ENCODE measurements around the gene LRRC75A. TPM values are rescaled to one million over a fixed set of nuclear protein-coding genes. Genes with fewer than 3 reads are reported as not detected.

LRRC75A gene
- total RNA-seq (2021; ENCODE audit: unreplicated experiment) (1.2 TPM), Bru-seq, nascent RNA (percentile 31 among the genes with signal in this experiment), BruChase-seq, experiment 1, labeled RNA remaining after a 2-hour chase (percentile 30 among the genes with signal in this experiment), BruChase-seq, experiment 2, labeled RNA remaining after a 6-hour chase (percentile 28 among the genes with signal in this experiment)
- polyA plus RNA-seq (2012; ENCODE audit: insufficient read length), result 1.3 TPM
- long read RNA-seq, partial matches to known transcripts, result 0 of 22 reads
- long read RNA-seq, other reads (novel, unspliced or antisense), result 21 of 22 reads

- peaks cover 4% of the 10 kb centered on the region; the same call in 1 of the 2 replicates for H3K4me1 ChIP-seq (ENCODE audit: control insufficient read depth, insufficient read depth, low read length)
- no peaks in the 10 kb centered on the region for H3K27me3 ChIP-seq (ENCODE audit: control insufficient read depth, insufficient read depth, low read length)
- no TSS peak for BruUV-seq (replicated peaks)
- in situ Hi-C loops (cut with HindIII; ENCODE audit: low pct_unique_long_range_greater_than_20kb, low sequenced_read_pairs), result no loop called here
- ATAC-seq (peak; percentile 92), DNase-seq (ENCODE audit: low read depth, low spot score) (no peak)
- no peaks in the 10 kb centered on the region for H3K9me3 ChIP-seq (ENCODE audit: control insufficient read depth, insufficient read depth, low read depth, low read length)
- no peaks in the 10 kb centered on the region; the same call in 1 of the 2 replicates for H3K36me3 ChIP-seq (ENCODE audit: control insufficient read depth, insufficient read depth, low read length)
- ChIA-PET CTCF (no interaction called here), POLR2A (no interaction called here)
- TF ChIP-seq POLR2AphosphoS5 (IDR thresholded peaks at IDR 0.05; ENCODE audit: low read depth, low read length) (no peak), CTCF (IDR thresholded peaks at IDR 0.05) (no peak), SIN3A (IDR thresholded peaks at IDR 0.05; ENCODE audit: borderline replicate concordance, insufficient read depth, low read depth, low read length) (no peak), TCF7L2 (IDR thresholded peaks at IDR 0.05; ENCODE audit: low read depth, low read length) (no peak), REST (IDR thresholded peaks at IDR 0.05; ENCODE audit: insufficient read depth in 1 of 2, low read depth in 2 of 2, low read length in 1 of 2) (no peak)
- intact Hi-C loops (cut with micrococcal nuclease; ENCODE audit: unreplicated experiment), result no loop called here
- H3K27ac ChIP-seq (ENCODE audit: low read length), result no peak within 1 kb of the TSS
- peak within 1 kb of the TSS; percentile 46 to 47 for H3K4me3 ChIP-seq (ENCODE audit: low read depth in 2 of 2, low read length in 2 of 2)
Measured at GRCh38 chr17:16491703-16492612, at the start of gene LRRC75A. Gene LRRC75A, minus strand, starts transcription at chr17:16492193. Its CDS starts 203 bp downstream, at chr17:16491990.

GRCh38 chr17:16537130-16537458 lies 45.1 kb upstream of the LRRC75A start:
- Histone ChIP-seq H3K4me3 (ENCODE audit: low read depth in 2 of 2, low read length in 2 of 2) (no peak overlapping the region; a peak in 1 of 4 replicates), H3K36me3 (ENCODE audit: control insufficient read depth, insufficient read depth, low read length) (no peaks in the 10 kb centered on the region), H3K27ac (ENCODE audit: low read length) (no peak overlapping the region), H3K4me1 (ENCODE audit: control insufficient read depth, insufficient read depth, low read length) (no peaks in the 10 kb centered on the region; the same call in 1 of the 2 replicates), H3K27me3 (ENCODE audit: control insufficient read depth, insufficient read depth, low read length) (no peaks in the 10 kb centered on the region), H3K9me3 (ENCODE audit: control insufficient read depth, insufficient read depth, low read depth, low read length) (peaks cover 4% of the 10 kb centered on the region; the same call in 1 of the 2 replicates)
- ATAC-seq, result no peak
- in situ Hi-C loops (cut with HindIII; ENCODE audit: low pct_unique_long_range_greater_than_20kb, low sequenced_read_pairs) (no loop called here), intact Hi-C loops (cut with micrococcal nuclease; ENCODE audit: unreplicated experiment) (loop anchor here (5.0 kb wide), 1 partner anchor 45 kb away; no protein-coding TSS in a partner anchor)
- DNase-seq (ENCODE audit: low read depth, low spot score), result no peak
- TF ChIP-seq CTCF (IDR thresholded peaks at IDR 0.05), result peak; percentile 64
- TF ChIP-seq SIN3A (IDR thresholded peaks at IDR 0.05; ENCODE audit: borderline replicate concordance, insufficient read depth, low read depth, low read length), result no peak
- no peak for TF ChIP-seq REST (IDR thresholded peaks at IDR 0.05; ENCODE audit: insufficient read depth in 1 of 2, low read depth in 2 of 2, low read length in 1 of 2)
- TF ChIP-seq TCF7L2 (IDR thresholded peaks at IDR 0.05; ENCODE audit: low read depth, low read length), result no peak
- TF ChIP-seq POLR2AphosphoS5 (IDR thresholded peaks at IDR 0.05; ENCODE audit: low read depth, low read length), result no peak
- BruUV-seq (replicated peaks), result no TSS peak
- ChIA-PET POLR2A (no interaction called here), CTCF (no interaction called here)

All from Panc1 (cell line).